AG04449 (cell line): ENCODE results near the gene ABCD3.
A peak's percentile ranks its signal among the peaks of the same experiment; 100 is the strongest.

ENCODE experiments used
- CTCF ChIA-PET: fragments of 350-600 bp; formaldehyde crosslinking; extraction: SDS; loops from one replicate; lab custom pipeline; 2021; ENCODE audit warnings: antibody characterized with exemption; lab: Yijun Ruan, JAX
- POLR2A ChIA-PET: fragments of 400-600, 350-600 bp; formaldehyde crosslinking; extraction: SDS; loops from one replicate; lab custom pipeline; 2020; ENCODE audit warnings: antibody characterized with exemption, inconsistent platforms; lab: Yijun Ruan, JAX
- DNase-seq: peaks from one replicate; pipeline ENCODE4 v3.0.0-alpha.2; 2010; ENCODE audit warnings: low read depth, low spot score
- H3K4me3 ChIP-seq: 2 replicates; pipeline ENCODE4 v1.5.1; 2011; ENCODE audit warnings: low read depth, mild to moderate bottlenecking, control low read depth, low read length
- TF ChIP-seq, protein P1 (sequence below): IDR thresholded peaks from one replicate; pipeline ENCODE4 v1.5.1; 2011; ENCODE audit warnings: mild to moderate bottlenecking, moderate library complexity, low read length, control low read depth, inconsistent platforms; ENCODE audit not compliant: insufficient read depth; ENCODE audit errors: missing control alignments

ABCD3 gene

GRCh38 chr1:94411237-94411636, 7.0 kb upstream of the ABCD3 start:
- POLR2A ChIA-PET, result no interaction called here
- DNase-seq, result no peak
- TF ChIP-seq, protein P1, sequence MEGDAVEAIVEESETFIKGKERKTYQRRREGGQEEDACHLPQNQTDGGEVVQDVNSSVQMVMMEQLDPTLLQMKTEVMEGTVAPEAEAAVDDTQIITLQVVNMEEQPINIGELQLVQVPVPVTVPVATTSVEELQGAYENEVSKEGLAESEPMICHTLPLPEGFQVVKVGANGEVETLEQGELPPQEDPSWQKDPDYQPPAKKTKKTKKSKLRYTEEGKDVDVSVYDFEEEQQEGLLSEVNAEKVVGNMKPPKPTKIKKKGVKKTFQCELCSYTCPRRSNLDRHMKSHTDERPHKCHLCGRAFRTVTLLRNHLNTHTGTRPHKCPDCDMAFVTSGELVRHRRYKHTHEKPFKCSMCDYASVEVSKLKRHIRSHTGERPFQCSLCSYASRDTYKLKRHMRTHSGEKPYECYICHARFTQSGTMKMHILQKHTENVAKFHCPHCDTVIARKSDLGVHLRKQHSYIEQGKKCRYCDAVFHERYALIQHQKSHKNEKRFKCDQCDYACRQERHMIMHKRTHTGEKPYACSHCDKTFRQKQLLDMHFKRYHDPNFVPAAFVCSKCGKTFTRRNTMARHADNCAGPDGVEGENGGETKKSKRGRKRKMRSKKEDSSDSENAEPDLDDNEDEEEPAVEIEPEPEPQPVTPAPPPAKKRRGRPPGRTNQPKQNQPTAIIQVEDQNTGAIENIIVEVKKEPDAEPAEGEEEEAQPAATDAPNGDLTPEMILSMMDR, result no peak
- CTCF ChIA-PET, result no interaction called here
- no peak overlapping the region for H3K4me3 ChIP-seq

DNA sequence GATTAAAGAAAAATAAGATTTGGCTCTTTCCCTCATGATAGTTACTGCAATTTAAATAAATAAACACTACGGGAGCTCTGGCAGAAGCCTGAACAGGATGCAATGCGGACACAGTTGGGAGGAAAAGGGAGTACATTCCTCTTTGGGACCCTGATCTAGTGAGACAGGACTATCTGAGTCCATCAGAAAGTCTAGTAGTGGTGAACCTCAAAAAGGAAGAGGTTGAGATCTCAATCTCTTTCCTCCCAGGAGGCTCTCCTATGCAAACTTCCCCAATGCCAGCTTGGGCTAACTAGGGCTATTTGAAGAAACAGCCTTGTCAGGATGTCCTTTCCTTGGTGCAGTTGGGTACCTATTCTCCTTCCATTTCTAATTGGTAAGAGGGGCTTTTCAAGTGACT, 4.9 kb upstream of the ABCD3 start:
- no peak overlapping the region for H3K4me3 ChIP-seq
- no peak for DNase-seq
- TF ChIP-seq, protein P1, result no peak
- POLR2A ChIA-PET, result no interaction called here
- CTCF ChIA-PET, result interaction anchor here (0.8 kb wide), 1 partner anchor 68 kb away, joined by 4 read pairs; no protein-coding TSS in a partner anchor

- DNase-seq, result no peak
- CTCF ChIA-PET, result interaction anchor here (1.0 to 1.9 kb wide), 5 partner anchors 15 to 1423 kb away, joined by 3 to 4 read pairs (median 4); no protein-coding TSS in a partner anchor
- H3K4me3 ChIP-seq, result peak overlapping the region; percentile 64
- TF ChIP-seq, protein P1, result no peak
- POLR2A ChIA-PET, result interaction anchor here (1.0 kb wide), 1 partner anchor 1338 kb away, joined by 3 read pairs; the partner anchor contains the start of gene MTF2
These were observed 1.1 kb upstream of the ABCD3 start for GRCh38 chr1:94416901-94417727.

DNA sequence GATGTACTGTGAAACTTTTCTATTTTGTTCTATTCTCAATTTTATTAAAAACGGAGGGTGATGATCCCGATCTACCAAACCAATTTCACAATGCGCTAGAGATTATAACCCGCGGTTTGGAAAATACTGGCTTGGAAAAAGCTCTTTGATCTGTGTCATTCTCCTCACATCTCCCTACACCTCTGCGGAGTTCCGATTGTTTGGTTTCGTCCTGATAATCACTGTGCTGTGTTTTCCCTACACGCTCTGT, 536 bp upstream of the ABCD3 start:
- CTCF ChIA-PET, result interaction anchor here (1.0 to 1.9 kb wide), 3 partner anchors 14 to 1424 kb away, joined by 3 to 4 read pairs (median 3); no protein-coding TSS in a partner anchor
- TF ChIP-seq, protein P1, result no peak
- peak overlapping the region; percentile 64 for H3K4me3 ChIP-seq
- no peak for DNase-seq
- POLR2A ChIA-PET, result interaction anchor here (1.0 kb wide), 1 partner anchor 1339 kb away, joined by 3 read pairs; the partner anchor contains the start of gene MTF2

- POLR2A ChIA-PET, result no interaction called here
- TF ChIP-seq, protein P1, result no peak
- CTCF ChIA-PET, result interaction anchor here (1.4 to 1.9 kb wide), 3 partner anchors 45 to 1425 kb away, joined by 3 to 6 read pairs (median 4); no protein-coding TSS in a partner anchor
- DNase-seq, result no peak
- H3K4me3 ChIP-seq, result peak overlapping the region; percentile 84
These were observed 771 bp downstream of the ABCD3 start for GRCh38 chr1:94418664-94419655.
